ENCODE data around the gene POU2AF1.

- TF ChIP-seq, protein P1, sequence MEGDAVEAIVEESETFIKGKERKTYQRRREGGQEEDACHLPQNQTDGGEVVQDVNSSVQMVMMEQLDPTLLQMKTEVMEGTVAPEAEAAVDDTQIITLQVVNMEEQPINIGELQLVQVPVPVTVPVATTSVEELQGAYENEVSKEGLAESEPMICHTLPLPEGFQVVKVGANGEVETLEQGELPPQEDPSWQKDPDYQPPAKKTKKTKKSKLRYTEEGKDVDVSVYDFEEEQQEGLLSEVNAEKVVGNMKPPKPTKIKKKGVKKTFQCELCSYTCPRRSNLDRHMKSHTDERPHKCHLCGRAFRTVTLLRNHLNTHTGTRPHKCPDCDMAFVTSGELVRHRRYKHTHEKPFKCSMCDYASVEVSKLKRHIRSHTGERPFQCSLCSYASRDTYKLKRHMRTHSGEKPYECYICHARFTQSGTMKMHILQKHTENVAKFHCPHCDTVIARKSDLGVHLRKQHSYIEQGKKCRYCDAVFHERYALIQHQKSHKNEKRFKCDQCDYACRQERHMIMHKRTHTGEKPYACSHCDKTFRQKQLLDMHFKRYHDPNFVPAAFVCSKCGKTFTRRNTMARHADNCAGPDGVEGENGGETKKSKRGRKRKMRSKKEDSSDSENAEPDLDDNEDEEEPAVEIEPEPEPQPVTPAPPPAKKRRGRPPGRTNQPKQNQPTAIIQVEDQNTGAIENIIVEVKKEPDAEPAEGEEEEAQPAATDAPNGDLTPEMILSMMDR (IDR thresholded peaks at IDR 0.05), result no peak
- TF ChIP-seq ZNF317 (CRISPR knock-in tag; IDR thresholded peaks at IDR 0.05; ENCODE audit: borderline replicate concordance, low read depth) (no peak), FOXP1 (CRISPR knock-in tag; IDR thresholded peaks at IDR 0.05; ENCODE audit: borderline replicate concordance) (no peak), ATF6 (CRISPR knock-in tag; IDR thresholded peaks at IDR 0.05) (no peak), ZNF396 (CRISPR knock-in tag; IDR thresholded peaks at IDR 0.05; ENCODE audit: borderline replicate concordance) (no peak)
Measured at GRCh38 chr11:111367411-111368284, 11.4 kb downstream of the POU2AF1 start.
